Measurements from ENCODE around the gene DNAAF9. TPM values are rescaled to one million over a fixed set of nuclear protein-coding genes. Genes with fewer than 3 reads are reported as not detected.
"Not testable (repeated sequence)": the region's sequence is repeated elsewhere in the genome, so short reads cannot be mapped to it uniquely, and the experiment has no call there.

The DNAAF9 gene
- total and polyA plus RNA-seq, 2 donors: 2.8 to 6.2 TPM

DNA sequence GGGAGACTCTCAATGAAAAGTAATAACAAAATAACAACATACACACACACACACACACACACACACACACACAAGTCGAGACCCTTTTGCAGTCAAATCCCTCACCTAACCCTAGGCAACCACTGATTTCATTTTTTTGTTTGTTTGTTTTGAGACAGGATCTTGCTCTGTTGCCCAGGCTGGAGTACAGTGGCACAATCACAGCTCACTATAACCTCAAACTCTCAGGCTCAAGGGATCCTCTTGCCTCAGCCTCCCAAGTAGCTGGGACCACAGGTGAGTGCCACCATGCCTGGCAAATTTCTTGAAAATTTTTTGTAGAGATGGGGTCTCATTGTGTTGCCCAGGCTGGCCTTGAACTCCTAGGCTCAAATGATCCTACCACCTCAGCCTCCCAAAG, 10.7 kb upstream of the DNAAF9 start:
- WGBS: 84% methylated on average over 1 of the region's 1 CpG
- not testable (repeated sequence) for H3K9me3 ChIP-seq (ENCODE audit: control insufficient read depth in 2 of 2, insufficient read depth in 1 of 2, low read length in 1 of 2); H3K4me3 ChIP-seq (ENCODE audit: low read length in 2 of 2); H3K27ac ChIP-seq (ENCODE audit: low read depth in 1 of 2, low read length in 1 of 2); H3K36me3 ChIP-seq (ENCODE audit: control insufficient read depth in 2 of 2, insufficient read depth in 2 of 2, low read length in 1 of 2); H3K27me3 ChIP-seq (ENCODE audit: control insufficient read depth in 2 of 2, insufficient read depth in 1 of 2, low read length in 1 of 2); H3K4me1 ChIP-seq (ENCODE audit: control insufficient read depth in 2 of 2, insufficient read depth in 2 of 2, low read length in 2 of 2); DNase-seq (ENCODE audit: low read depth in 6 of 9, low spot score in 9 of 9)

DNA sequence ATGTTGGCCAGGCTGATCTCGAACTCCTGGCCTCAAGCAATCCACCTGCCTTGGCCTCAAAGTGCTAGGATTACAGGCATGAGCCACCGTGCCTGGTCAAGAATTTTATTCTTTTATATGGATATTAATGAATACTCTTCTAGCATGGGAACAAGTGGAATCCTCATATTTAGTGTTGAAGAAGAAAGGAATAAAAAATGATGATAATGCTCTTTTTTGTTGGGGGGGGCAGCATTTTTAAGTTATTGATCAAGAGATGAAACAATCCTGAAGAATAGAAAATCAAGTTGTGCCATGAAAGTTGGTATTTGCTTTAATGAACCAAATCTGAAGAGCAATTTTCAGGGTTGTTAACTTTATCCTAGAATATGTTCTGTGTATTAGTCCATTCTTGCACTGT, 6.7 kb upstream of the DNAAF9 start:
- Histone ChIP-seq H3K27me3 (ENCODE audit: control insufficient read depth in 2 of 2, insufficient read depth in 1 of 2, low read length in 1 of 2) (no peaks in the 10 kb centered on the region), H3K4me3 (ENCODE audit: low read length in 2 of 2) (no peak overlapping the region), H3K36me3 (ENCODE audit: control insufficient read depth in 2 of 2, insufficient read depth in 2 of 2, low read length in 1 of 2) (no peaks in the 10 kb centered on the region), H3K27ac (ENCODE audit: low read depth in 1 of 2, low read length in 1 of 2) (no peak overlapping the region), H3K9me3 (ENCODE audit: control insufficient read depth in 2 of 2, insufficient read depth in 1 of 2, low read length in 1 of 2) (no peaks in the 10 kb centered on the region), H3K4me1 (ENCODE audit: control insufficient read depth in 2 of 2, insufficient read depth in 2 of 2, low read length in 2 of 2) (no peaks in the 10 kb centered on the region)
- DNase-seq (ENCODE audit: low read depth in 6 of 9, low spot score in 9 of 9): no peak
- WGBS: 92% methylated on average over 2 of the region's 2 CpGs

DNA sequence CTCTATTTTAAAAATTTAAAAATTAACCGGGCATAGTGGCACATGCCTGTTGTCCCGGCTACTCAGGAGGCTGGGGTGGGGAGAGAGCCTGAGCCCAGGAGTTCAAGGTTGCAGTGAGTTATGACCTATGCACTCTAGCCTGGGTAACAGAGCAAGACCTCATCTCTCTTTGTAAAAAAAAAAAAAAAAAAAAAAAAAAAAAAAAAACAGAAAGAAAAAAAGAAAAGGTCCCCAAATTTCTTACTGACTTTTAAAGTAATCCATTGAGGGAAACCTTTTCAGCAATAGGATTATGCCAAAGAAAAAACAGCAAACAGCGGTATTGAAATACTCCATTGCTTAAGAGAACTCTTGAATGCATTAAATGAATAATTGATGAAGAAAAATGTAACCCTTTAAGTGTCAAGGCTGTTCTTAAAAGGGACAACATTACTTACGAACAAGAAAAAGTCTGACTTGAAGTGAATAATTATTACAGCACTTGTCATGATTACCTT, 6.0 kb upstream of the DNAAF9 start:
- no peaks in the 10 kb centered on the region for H3K9me3 ChIP-seq (ENCODE audit: control insufficient read depth in 2 of 2, insufficient read depth in 1 of 2, low read length in 1 of 2)
- peaks cover 0 to 5% of the 10 kb centered on the region in 2 donors for H3K4me1 ChIP-seq (ENCODE audit: control insufficient read depth in 2 of 2, insufficient read depth in 2 of 2, low read length in 2 of 2)
- no peaks in the 10 kb centered on the region for H3K36me3 ChIP-seq (ENCODE audit: control insufficient read depth in 2 of 2, insufficient read depth in 2 of 2, low read length in 1 of 2)
- no peak for DNase-seq (ENCODE audit: low read depth in 6 of 9, low spot score in 9 of 9)
- WGBS: 95% methylated on average over 4 of the region's 4 CpGs
- H3K27me3 ChIP-seq (ENCODE audit: control insufficient read depth in 2 of 2, insufficient read depth in 1 of 2, low read length in 1 of 2): no peaks in the 10 kb centered on the region
- H3K27ac ChIP-seq (ENCODE audit: low read depth in 1 of 2, low read length in 1 of 2): no peak overlapping the region
- H3K4me3 ChIP-seq (ENCODE audit: low read length in 2 of 2): no peak overlapping the region

DNA sequence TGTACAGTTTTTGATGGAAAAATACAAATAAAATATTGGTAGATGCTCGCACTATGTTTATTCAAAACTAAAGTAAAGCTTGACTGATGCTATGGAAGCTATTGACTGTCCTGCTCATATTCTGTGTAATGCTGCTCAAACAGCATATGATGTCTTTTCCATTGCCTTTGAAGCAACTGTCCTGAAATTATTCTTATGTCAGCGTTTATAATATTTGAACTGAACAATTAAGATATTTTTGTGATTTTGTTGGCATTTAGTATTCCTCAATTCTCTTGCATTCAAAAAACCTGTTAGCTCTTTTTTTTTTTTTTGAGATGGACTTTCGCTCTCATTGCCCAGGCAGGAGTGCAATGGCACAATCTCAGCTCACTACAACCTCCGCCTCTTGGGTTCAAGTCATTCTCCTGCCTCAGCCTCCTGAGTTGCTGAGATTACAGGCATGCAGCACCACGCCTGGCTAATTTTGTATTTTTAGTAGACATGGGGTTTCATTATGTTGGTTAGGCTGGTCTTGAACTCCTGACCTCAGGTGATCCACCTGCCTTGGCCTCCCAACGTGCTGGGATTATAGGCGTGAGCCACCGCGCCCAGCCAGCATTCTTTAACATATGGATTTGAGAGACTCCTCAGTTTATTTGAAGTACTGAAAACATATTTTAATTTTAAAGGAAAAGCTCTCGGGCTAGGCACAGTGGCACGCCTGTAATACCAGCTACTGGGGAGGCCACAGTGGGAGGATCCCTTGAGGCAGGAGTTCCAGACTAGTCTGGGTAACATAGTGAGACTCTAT, 5.3 kb upstream of the DNAAF9 start:
- H3K27ac ChIP-seq (ENCODE audit: low read depth in 1 of 2, low read length in 1 of 2): no peak overlapping the region
- H3K9me3 ChIP-seq (ENCODE audit: control insufficient read depth in 2 of 2, insufficient read depth in 1 of 2, low read length in 1 of 2): no peaks in the 10 kb centered on the region
- no peak for DNase-seq (ENCODE audit: low read depth in 6 of 9, low spot score in 9 of 9)
- H3K27me3 ChIP-seq (ENCODE audit: control insufficient read depth in 2 of 2, insufficient read depth in 1 of 2, low read length in 1 of 2): no peaks in the 10 kb centered on the region
- WGBS: 96% methylated on average over 11 of the region's 11 CpGs
- peaks cover 0 to 11% of the 10 kb centered on the region in 2 donors for H3K4me1 ChIP-seq (ENCODE audit: control insufficient read depth in 2 of 2, insufficient read depth in 2 of 2, low read length in 2 of 2)
- no peaks in the 10 kb centered on the region for H3K36me3 ChIP-seq (ENCODE audit: control insufficient read depth in 2 of 2, insufficient read depth in 2 of 2, low read length in 1 of 2)
- H3K4me3 ChIP-seq (ENCODE audit: low read length in 2 of 2): no peak overlapping the region

DNA sequence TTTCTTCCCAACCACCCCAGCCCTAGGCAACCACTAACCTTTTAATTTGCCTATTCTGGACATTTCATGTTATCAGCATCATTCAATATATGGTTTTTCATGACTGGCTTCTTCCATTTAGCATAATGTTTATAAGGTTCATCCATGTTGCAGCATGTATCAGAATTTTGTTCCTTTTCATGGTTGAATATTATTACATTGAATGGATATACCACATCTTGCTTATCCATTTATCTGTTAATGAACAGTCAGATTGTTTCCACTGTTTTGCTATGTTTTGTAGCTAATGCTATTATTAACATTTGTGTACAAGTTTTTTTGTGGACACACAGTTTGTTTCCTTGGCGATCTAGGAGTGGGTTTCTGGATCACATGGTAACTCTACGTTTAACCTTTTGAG, 3.0 kb upstream of the DNAAF9 start:
- H3K4me1 ChIP-seq (ENCODE audit: control insufficient read depth in 2 of 2, insufficient read depth in 2 of 2, low read length in 2 of 2): peaks cover 3 to 19% of the 10 kb centered on the region in 2 donors
- DNase-seq (ENCODE audit: low read depth in 6 of 9, low spot score in 9 of 9): no peak
- no peak overlapping the region for H3K4me3 ChIP-seq (ENCODE audit: low read length in 2 of 2)
- 98% methylated on average over 2 of the region's 2 CpGs for WGBS
- H3K36me3 ChIP-seq (ENCODE audit: control insufficient read depth in 2 of 2, insufficient read depth in 2 of 2, low read length in 1 of 2): no peaks in the 10 kb centered on the region
- no peak overlapping the region for H3K27ac ChIP-seq (ENCODE audit: low read depth in 1 of 2, low read length in 1 of 2)
- peaks cover 0 to 10% of the 10 kb centered on the region in 2 donors for H3K27me3 ChIP-seq (ENCODE audit: control insufficient read depth in 2 of 2, insufficient read depth in 1 of 2, low read length in 1 of 2)
- H3K9me3 ChIP-seq (ENCODE audit: control insufficient read depth in 2 of 2, insufficient read depth in 1 of 2, low read length in 1 of 2): no peaks in the 10 kb centered on the region

DNA sequence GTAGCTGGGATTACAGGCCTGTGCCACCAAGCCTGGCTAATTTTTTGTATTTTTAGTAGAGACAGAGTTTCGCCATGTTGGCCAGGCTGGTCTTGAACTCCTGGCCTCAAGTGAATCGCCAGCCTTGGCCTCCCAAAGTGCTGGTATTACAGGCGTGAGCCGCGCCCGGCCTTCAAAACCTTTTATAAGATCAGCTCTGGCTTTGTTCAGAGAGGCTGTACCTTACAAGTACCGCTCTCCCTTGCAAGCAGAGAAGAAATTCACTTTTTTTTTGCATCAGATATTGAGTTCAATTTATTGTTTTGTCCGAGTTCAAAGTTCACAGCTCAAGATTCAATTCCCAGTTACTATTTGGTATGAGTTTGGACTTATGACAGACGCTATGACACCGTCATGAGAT, 1.9 kb upstream of the DNAAF9 start:
- 98% methylated on average over 10 of the region's 10 CpGs for WGBS
- peaks cover 3 to 19% of the 10 kb centered on the region in 2 donors for H3K4me1 ChIP-seq (ENCODE audit: control insufficient read depth in 2 of 2, insufficient read depth in 2 of 2, low read length in 2 of 2)
- H3K36me3 ChIP-seq (ENCODE audit: control insufficient read depth in 2 of 2, insufficient read depth in 2 of 2, low read length in 1 of 2): no peaks in the 10 kb centered on the region
- H3K9me3 ChIP-seq (ENCODE audit: control insufficient read depth in 2 of 2, insufficient read depth in 1 of 2, low read length in 1 of 2): no peaks in the 10 kb centered on the region
- H3K27ac ChIP-seq (ENCODE audit: low read depth in 1 of 2, low read length in 1 of 2): no peak overlapping the region
- no peak for DNase-seq (ENCODE audit: low read depth in 6 of 9, low spot score in 9 of 9)
- no peak overlapping the region for H3K4me3 ChIP-seq (ENCODE audit: low read length in 2 of 2)
- peaks cover 0 to 10% of the 10 kb centered on the region in 2 donors for H3K27me3 ChIP-seq (ENCODE audit: control insufficient read depth in 2 of 2, insufficient read depth in 1 of 2, low read length in 1 of 2)

DNA sequence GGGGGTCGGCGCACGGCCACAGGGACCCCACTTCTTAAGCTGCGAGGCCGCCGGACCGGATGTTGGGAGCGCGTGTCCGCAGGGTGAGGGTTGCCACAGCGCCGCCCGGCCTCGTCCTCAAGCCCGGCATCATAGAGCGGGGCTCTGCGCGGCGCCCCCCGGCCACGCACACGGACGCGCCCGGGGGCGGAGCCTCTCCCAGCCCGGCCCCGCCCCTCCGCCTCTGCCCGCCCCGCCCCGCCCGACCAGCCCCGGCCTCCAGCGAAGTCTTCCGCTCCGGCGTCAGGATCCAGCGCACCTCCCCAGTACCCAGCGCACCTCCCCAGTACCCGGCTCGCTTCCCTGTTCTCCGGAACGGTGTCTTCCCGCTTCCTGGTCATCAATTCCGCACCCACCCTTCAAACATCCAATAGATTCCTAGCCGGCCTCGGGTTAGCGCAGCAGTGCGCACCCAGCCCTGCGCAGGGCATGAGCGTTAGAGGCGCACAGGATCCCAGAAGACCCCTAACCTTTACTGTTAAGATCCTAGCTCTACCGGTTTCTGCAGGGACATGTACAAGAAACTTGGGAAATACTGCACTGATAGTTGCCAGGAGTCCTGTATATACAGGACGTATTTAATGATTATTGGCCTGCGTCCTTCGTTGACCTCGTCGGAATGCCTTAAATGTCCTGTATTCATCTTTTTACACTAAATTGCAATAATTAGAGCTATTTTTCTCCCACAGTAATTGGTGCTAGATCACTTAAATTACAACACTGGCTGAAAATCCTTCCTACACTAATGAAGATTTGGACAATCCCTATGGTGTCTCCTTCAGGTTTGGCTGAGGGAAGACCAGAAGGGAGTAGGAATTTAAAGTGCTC, 535 bp upstream of the DNAAF9 start:
- H3K27ac ChIP-seq (ENCODE audit: low read depth in 1 of 2, low read length in 1 of 2): peak overlapping the region; percentile 76 to 87
- peaks cover 3 to 19% of the 10 kb centered on the region in 2 donors for H3K4me1 ChIP-seq (ENCODE audit: control insufficient read depth in 2 of 2, insufficient read depth in 2 of 2, low read length in 2 of 2)
- no peaks in the 10 kb centered on the region for H3K9me3 ChIP-seq (ENCODE audit: control insufficient read depth in 2 of 2, insufficient read depth in 1 of 2, low read length in 1 of 2)
- peak; percentile 47 to 88 (median 72) for DNase-seq (ENCODE audit: low read depth in 6 of 9, low spot score in 9 of 9)
- WGBS: under 1% methylated on average over 59 of the region's 59 CpGs
- peaks cover 0 to 10% of the 10 kb centered on the region in 2 donors for H3K27me3 ChIP-seq (ENCODE audit: control insufficient read depth in 2 of 2, insufficient read depth in 1 of 2, low read length in 1 of 2)
- peak overlapping the region; percentile 69 to 85 for H3K4me3 ChIP-seq (ENCODE audit: low read length in 2 of 2)
- no peaks in the 10 kb centered on the region for H3K36me3 ChIP-seq (ENCODE audit: control insufficient read depth in 2 of 2, insufficient read depth in 2 of 2, low read length in 1 of 2)

DNA sequence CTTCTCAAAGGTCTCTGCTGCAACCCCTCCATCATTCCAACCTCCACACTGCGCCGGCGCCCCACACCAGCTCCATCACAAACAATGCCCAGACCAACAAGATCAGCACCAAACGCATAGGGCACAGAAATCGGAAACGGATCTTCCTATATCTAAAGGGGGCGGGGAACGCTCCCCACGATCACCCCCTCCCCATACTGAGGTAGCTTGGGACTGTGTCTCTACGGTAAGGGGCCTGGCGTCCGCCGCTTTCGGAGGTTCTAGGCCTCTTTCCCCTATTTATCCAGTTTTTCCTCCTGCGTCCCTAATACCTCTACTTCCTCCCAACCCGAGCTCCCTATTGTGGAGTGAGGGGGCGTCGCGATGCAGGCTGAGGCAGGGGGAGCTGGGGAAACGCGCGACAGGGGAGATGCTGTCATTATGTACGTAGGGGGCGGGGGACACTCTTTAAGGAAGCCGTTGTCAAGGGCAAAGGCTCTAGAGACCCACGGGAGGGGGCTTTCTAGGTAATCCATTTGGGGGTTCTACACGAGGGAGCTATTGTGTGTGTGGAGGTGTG, 909 bp downstream of the DNAAF9 start:
- H3K9me3 ChIP-seq (ENCODE audit: control insufficient read depth in 2 of 2, insufficient read depth in 1 of 2, low read length in 1 of 2): no peaks in the 10 kb centered on the region
- WGBS: 12% methylated on average over 27 of the region's 27 CpGs
- no peaks in the 10 kb centered on the region for H3K36me3 ChIP-seq (ENCODE audit: control insufficient read depth in 2 of 2, insufficient read depth in 2 of 2, low read length in 1 of 2)
- H3K4me3 ChIP-seq (ENCODE audit: low read length in 2 of 2): peak overlapping the region; percentile 69 to 85
- DNase-seq (ENCODE audit: low read depth in 6 of 9, low spot score in 9 of 9): peak in 3 of 9 donors; percentile 6 to 58 (median 15)
- peaks cover 3 to 19% of the 10 kb centered on the region in 2 donors for H3K4me1 ChIP-seq (ENCODE audit: control insufficient read depth in 2 of 2, insufficient read depth in 2 of 2, low read length in 2 of 2)
- no peak overlapping the region for H3K27ac ChIP-seq (ENCODE audit: low read depth in 1 of 2, low read length in 1 of 2)
- H3K27me3 ChIP-seq (ENCODE audit: control insufficient read depth in 2 of 2, insufficient read depth in 1 of 2, low read length in 1 of 2): peaks cover 0 to 10% of the 10 kb centered on the region in 2 donors

Measured in thymus (tissue), 11 donors.